Left kidney (tissue), 2 donors: ENCODE measurements around the gene KRTAP16-1. TPM values are rescaled to one million over a fixed set of nuclear protein-coding genes. Genes with fewer than 3 reads are reported as not detected.
"Not testable (repeated sequence)": the region's sequence is repeated elsewhere in the genome, so short reads cannot be mapped to it uniquely, and the experiment has no call there.

Experiments
- DNase-seq: peaks from one replicate; pipeline ENCODE4 v3.0.0-alpha.2; 2013
- polyA plus RNA-seq: library from polyadenylated mRNA; unstranded; fragments of 120-200 nt; gene quantifications from one replicate; pipeline ENCODE4 v1.2.1, GENCODE V29; 2013; ENCODE audit not compliant: insufficient read length

The KRTAP16-1 gene
- polyA plus RNA-seq, 1 donor, result not detected

GRCh38 chr17:41301916-41302901, 6.9 kb downstream of the KRTAP16-1 start, which contains the start of gene KRTAP29-1:
Gene KRTAP29-1, minus strand, starts transcription at chr17:41302851. Its CDS starts 0 bp downstream, at chr17:41302851.
- no peak for DNase-seq

DNA sequence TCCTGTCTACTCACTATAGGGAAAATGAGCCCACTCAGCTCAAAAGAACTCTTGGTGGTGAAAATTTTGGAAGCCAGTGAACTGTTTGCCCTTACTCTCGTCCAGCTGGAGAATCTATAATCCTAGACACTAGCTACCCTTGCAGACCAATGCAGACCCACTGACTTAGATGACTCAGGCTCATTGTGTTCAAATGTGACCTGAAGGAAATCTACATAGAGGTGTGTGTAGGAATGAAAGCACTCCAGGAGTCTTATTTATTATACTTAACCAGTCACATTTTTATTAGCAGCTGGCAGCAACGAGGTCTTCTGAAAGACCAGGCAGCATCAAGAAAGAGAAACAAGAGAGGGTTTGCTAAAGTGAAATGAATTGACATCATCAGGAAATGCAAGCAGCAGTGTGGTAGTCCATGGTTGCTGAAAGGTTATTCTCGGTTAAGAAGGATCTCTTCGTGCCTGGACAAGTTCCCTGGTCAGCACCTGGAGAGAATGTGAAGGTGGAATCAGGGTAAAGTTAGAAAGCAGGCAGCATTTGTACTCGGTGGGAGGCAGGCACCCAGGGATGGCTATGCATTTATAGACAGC, 7.8 kb downstream of the KRTAP16-1 start:
- no peak for DNase-seq

DNA sequence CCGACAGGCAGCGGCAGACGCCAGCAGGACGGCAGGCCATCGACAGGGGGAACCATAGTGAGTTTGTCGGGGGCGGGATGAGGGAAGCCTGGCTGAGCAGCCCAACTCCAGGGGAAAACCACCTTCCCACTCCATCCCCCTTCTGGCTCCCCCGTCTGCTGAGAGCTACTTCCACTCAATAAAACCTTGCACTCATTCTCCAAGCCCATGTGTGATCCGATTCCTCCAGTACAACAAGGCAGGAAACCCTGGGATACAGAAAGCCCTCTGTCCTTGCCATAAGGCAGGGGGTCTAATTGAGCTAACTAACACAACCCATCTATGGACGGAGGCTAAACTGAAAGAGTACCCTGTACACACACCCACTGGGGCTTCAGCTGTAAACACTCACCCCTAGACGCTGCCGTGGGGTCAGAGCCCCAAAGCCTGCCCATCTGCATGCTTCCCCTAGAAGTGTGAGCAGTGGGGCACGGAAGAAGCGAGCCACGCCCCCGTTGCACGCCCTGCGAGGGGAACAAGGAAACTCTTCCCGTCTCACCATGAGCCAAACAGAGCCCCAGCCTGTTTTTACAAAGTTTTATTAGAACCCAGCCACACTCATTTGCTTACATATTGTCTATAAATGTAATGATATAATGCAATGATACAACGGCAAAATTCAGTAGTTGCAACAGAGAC, 10.5 kb downstream of the KRTAP16-1 start:
- DNase-seq, result no peak

- DNase-seq, result no peak
These were observed 12.3 kb downstream of the KRTAP16-1 start for GRCh38 chr17:41296846-41297245.

DNA sequence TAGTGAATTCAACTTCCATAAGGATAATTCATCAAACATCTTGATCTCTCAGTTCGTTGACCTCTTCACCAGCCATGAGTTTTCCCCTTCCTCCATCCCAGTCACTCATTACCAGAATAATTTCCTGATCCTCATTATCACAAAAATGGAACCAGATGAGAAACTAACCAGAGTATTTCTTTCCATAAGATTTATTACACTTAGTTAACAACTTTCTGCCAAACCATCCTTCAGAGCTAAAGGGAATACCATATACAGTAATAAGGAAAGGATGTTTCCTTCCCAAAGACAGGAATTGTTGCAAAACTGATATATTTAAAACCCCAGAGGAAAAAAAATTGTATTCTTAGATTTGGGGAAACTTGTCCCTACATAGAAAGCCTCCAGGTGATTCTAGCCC, 15.1 kb downstream of the KRTAP16-1 start:
- DNase-seq, result no peak

GRCh38 chr17:41287050-41287449, 22.1 kb downstream of the KRTAP16-1 start:
- no peak for DNase-seq

DNA sequence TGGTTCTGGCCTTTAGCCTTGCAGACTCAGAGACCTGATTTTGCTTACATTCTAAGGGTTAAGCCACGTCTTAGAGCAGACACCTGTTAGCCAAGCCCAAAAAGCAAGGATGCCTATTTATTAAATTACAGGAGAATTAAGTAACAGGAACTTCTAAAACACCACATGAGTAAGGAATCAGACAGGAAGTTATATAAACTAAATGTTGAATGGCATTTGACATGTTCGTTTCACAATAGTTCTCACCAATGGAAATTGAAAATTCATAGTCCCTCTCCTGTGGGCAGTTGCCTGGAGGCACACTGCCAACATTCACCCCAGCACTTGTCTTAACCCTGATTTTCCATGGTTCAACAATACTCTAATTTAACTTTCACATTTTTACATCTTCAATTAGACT, 24.6 kb downstream of the KRTAP16-1 start:
- no peak for DNase-seq

- no peak for DNase-seq
These were observed 25.1 kb downstream of the KRTAP16-1 start for GRCh38 chr17:41284043-41284442.

DNA sequence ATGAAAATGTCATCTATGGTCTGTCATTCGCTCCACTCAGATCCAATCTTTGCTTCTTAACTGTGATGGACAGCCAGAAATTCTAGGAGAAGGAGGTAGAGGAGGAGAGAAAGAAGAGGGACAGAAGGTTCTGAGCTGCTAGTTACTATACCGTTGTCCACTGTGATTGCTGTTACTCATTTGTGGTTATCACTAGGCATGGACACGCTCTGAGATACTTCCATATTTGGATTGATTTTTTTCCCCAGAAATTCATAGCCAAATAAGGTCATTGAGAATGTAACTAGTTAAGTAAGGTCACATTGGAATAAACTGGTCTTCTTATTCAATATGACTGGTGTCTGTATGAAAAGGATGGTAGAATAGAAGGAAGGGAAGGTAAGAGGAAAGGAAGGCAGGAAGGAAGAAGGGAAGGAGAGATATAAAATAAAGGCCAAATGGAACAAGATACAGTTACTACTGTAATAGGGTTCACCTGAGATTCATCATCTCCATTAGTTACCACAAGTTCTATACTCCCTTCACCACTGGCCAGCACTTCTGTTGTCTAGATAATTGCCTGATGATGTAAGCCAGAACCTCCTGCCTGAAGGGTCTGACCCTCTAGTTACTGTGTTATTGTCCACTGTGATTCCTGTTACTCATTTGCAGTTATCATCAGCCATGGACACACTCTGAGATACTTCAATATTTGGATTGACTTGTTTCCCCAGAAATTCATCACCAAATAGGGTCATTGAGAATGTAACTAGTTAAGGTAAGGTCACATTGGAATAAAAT, 30.7 kb downstream of the KRTAP16-1 start:
- DNase-seq, result no peak

DNA sequence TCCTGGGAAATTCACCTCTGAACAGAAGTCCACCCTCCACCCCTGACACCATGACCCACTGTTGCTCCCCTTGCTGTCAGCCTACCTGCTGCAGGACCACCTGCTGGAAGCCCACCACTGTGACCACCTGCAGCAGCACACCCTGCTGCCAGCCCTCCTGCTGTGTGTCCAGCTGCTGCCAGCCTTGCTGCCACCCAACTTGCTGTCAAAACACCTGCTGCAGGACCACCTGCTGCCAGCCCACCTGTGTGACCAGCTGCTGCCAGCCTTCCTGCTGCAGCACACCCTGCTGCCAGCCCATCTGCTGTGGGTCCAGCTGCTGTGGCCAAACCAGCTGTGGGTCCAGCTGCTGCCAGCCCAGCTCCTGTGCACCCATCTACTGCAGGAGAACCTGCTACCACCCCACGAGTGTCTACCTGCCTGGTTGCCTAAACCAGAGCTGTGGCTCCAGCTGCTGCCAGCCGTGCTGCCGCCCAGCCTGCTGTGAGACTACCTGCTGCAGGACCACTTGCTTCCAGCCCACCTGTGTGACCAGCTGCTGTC, 33.4 kb downstream of the KRTAP16-1 start, which contains the start of gene KRTAP9-7:
KRTAP9-7 (plus strand) TSS at position 51 of the 543 bp plus-strand sequence; CDS start at position 51, 0 bp downstream.
- DNase-seq, result not testable (repeated sequence)

DNA sequence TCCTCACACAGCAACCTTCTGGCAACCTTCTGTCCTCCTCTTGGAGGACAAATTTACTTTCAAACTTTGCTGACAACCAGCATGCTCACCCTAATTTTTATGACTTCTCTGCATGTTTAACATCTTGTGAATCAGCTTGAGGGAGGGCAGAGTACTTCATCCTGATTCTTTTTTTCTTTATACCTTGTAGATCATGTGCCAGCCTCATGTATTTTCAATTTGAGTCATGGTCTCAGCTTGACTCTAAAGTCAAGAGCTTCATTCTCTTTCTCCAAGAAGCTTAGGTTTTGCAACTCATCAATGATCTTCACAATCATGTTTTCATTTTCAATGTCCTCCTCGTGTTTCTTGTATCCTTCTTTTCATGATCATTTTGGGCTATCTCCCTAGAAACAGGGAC, 37.3 kb downstream of the KRTAP16-1 start:
- DNase-seq, result no peak

DNA sequence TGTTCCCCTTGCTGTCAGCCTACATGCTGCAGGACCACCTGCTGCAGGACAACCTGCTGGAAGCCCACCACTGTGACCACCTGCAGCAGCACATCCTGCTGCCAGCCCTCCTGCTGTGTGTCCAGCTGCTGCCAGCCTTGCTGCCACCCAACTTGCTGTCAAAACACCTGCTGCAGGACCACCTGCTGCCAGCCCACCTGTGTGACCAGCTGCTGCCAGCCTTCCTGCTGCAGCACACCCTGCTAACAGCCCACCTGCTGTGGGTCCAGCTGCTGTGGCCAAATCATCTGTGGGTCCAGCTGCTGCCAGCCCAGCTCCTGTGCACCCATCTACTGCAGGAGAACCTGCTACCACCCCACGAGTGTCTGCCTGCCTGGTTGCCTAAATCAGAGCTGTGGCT, 37.8 kb downstream of the KRTAP16-1 start:
- not testable (repeated sequence) for DNase-seq

DNA sequence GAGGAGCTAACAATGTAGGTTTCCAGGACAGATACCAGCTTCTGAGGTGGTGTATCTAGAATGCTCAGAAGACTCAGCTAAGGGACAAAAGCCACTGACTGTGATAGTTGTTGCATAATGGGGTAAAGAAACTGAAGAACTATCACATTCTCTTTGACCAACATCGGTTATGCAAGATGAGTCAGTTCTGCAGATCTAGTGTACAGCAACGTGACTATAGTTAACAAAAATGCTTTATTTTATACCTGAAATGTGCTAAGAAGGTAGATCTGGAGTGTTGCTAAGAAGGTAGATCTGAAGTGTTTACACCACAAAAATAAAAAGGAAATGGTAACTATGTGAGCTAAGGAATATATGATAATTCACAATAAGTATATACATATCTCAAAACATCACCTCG, 41.4 kb downstream of the KRTAP16-1 start:
- DNase-seq, result no peak

DNA sequence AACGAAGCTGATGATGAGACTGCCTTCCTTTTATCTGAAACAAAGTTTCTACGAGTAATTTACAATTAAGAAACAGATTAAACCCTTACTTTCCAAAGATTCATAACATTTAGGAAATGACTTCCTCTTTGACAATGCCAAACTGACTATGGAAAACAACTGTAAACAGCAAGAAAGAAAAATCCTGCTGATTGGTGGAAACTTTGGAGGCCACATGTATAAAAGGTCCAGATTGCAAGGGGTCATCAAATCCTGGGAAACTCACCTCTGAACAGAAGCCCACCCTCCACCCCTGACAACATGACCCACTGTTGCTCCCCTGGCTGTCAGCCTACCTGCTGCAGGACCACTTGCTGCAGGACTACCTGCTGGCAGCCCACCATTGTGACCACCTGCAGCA, 44.0 kb downstream of the KRTAP16-1 start, which contains the start of gene KRTAP9-6:
KRTAP9-6 (plus strand) TSS at position 301 of the 400 bp plus-strand sequence; CDS start at position 301, 0 bp downstream.
- no peak for DNase-seq

- no peak for DNase-seq
These were observed 44.5 kb downstream of the KRTAP16-1 start for GRCh38 chr17:41264599-41264998.

- DNase-seq, result no peak
These were observed 45.9 kb downstream of the KRTAP16-1 start for GRCh38 chr17:41263212-41263611.

DNA sequence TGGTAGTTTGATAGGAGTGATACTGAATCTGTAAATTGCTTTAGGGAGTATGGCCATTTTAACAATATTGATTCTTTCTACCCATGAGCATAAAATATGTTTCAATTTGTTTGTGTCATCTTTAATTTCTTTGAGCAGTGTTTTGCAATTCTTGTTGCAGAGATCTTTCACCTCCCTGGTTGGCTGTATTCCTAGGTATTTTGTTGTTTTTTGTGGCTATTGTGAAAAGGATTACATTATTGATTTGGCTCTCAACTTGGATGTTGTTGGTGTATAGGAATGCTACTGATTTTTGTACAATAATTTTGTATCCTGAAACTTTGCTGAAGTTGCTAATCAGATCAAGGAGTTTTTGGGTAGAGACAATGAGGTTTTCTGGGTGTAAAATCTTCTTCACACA, 50.7 kb downstream of the KRTAP16-1 start:
- DNase-seq, result no peak
